Spleen (tissue), 11 donors: ENCODE data around the gene INO80D. TPM values are rescaled to one million over a fixed set of nuclear protein-coding genes. Genes with fewer than 3 reads are reported as not detected.

Source experiments
- DNase-seq: peaks from one replicate; pipeline ENCODE4 v3.0.0-alpha.2; 2020
- H3K27ac ChIP-seq, 8 donors: fragments of 200-600 bp; sonication (generic) in 7 of 8; 1 replicate in 4 of 8; 2 replicates in 4 of 8; pipeline versions ENCODE4 v1.5.0 to v1.8.0; 2016 to 2021; ENCODE audit warnings: inconsistent platforms in 4 of 8, mild to moderate bottlenecking in 4 of 8, moderate library complexity in 1 of 8
- H3K27me3 ChIP-seq, 7 donors: fragments of 200-600 bp; sonication (generic) in 6 of 7; replicated peaks in 1 of 7; 1 replicate in 4 of 7; 2 replicates in 3 of 7; pipeline versions ENCODE4 v1.5.0 to v1.8.0; 2016 to 2021; ENCODE audit warnings: inconsistent platforms in 3 of 7, mild to moderate bottlenecking in 1 of 7
- H3K36me3 ChIP-seq, 6 donors: fragments of 200-600 bp; sonication (generic) in 5 of 6; 1 replicate in 4 of 6; 2 replicates in 2 of 6; pipeline versions ENCODE4 v1.5.0 to v1.8.0; 2016 to 2021; ENCODE audit warnings: inconsistent platforms in 2 of 6
- H3K4me1 ChIP-seq, 6 donors: fragments of 200-600 bp; sonication (generic) in 5 of 6; 1 replicate in 3 of 6; 2 replicates in 3 of 6; pipeline versions ENCODE4 v1.5.0 to v1.8.0; 2016 to 2021; ENCODE audit warnings: inconsistent platforms in 3 of 6
- H3K4me3 ChIP-seq, 8 donors: fragments of 200-600 bp; sonication (generic) in 7 of 8; 1 replicate in 4 of 8; 2 replicates in 4 of 8; pipeline versions ENCODE4 v1.5.0 to v1.8.0; 2016 to 2021; ENCODE audit warnings: inconsistent platforms in 4 of 8, mild to moderate bottlenecking in 4 of 8, moderate library complexity in 2 of 8
- H3K9me3 ChIP-seq, 8 donors: fragments of 200-600 bp; sonication (generic) in 7 of 8; 1 replicate in 4 of 8; 2 replicates in 4 of 8; pipeline versions ENCODE4 v1.5.0 to v1.8.0; 2016 to 2021; ENCODE audit warnings: inconsistent platforms in 4 of 8
- POLR2A ChIP-seq, 3 donors: fragments of 450-650 bp; IDR thresholded peaks; one replicate each; pipeline ENCODE4 v1.5.1; 2017; ENCODE audit warnings: antibody characterized with exemption in 3 of 3, mild to moderate bottlenecking in 1 of 3
- POLR2AphosphoS5 ChIP-seq, 3 donors: sonication (generic); formaldehyde crosslinking; IDR thresholded peaks; one replicate each; pipeline ENCODE4 v1.5.1; 2017; ENCODE audit warnings: antibody characterized with exemption in 3 of 3
- WGBS, 5 donors: extraction: QIAGEN DNeasy Blood & Tissue Kit in 3 of 5; methylation state at CpG; one replicate each; pipeline versions ENCODE4 v1.1.5 to v1.1.7; 2013 to 2018; 5-methylcytosine and 5-hydroxymethylcytosine counted together
- intact Hi-C: fragments of 100-400 bp; cut with DNase I; formaldehyde crosslinking; loops from one replicate; pipeline ENCODE4 v1.15.0; 2023; ENCODE audit warnings: low total_unique reads
- polyA plus RNA-seq, 3 donors: library from polyadenylated mRNA; stranded (reverse); fragments of 200-250 nt; gene quantifications; one replicate each; pipeline ENCODE4 v1.2.1, GENCODE V29; 2013
- total RNA-seq, 7 donors: library from RNA; depleted of rRNA in 3 of 7; stranded (reverse); fragments of >200 nt in 3 of 7; fragmentation: NEBNext Ultra II Directional in 4 of 7; extraction: Animal tissue kit (Norgen Biotek cat#: 25700) in 4 of 7; gene quantifications; one replicate each; pipeline versions ENCODE4 v1.1.0 to v1.2.1, GENCODE V29; 2016 to 2021
- TF ChIP-seq, protein P1 (sequence below), 11 experiments: fragments of 200-600 bp in 7 of 11; fragments of 450-650 bp in 4 of 11; sonication (generic) in 4 of 11; IDR thresholded peaks in 8 of 11; conservative IDR thresholded peaks in 3 of 11; 1 replicate in 7 of 11; 2 replicates in 4 of 11; pipeline versions ENCODE4 v1.4.0 to v1.8.0; 2016 to 2021; ENCODE audit warnings: antibody characterized with exemption in 11 of 11, inconsistent platforms in 4 of 11, mild to moderate bottlenecking in 1 of 11
- donor health status: healthy with polysubstance abuse.
- donor health status: DM: no; HTN: no; CAD: no; lungs with moderate emphysema.
- donor health status: DM: no; HTN: no; CAD: no.
- donor health status: Bipolar disorder and iron deficiency.
- donor health status: healthy.
- donor health status: DM: no; HTN: no; CAD: no.
- donor health status: DM: yes; HTN: yes; CAD: no.

Gene INO80D
- total and polyA plus RNA-seq, 10 donors: 1.6 to 39.8 (median 29.1) TPM

GRCh38 chr2:206095536-206096332 is 9.8 kb upstream of the INO80D start:
- 28 to 48% (median 40%) methylated on average over 3 of the region's 3 CpGs for WGBS, 5 donors
- peaks cover 0 to 9% (median 0%) of the 10 kb centered on the region in 6 donors for H3K4me1 ChIP-seq
- no peak overlapping the region for H3K4me3 ChIP-seq
- H3K9me3 ChIP-seq: no peaks in the 10 kb centered on the region
- peaks cover 0 to 4% (median 0%) of the 10 kb centered on the region in 6 donors for H3K36me3 ChIP-seq
- no peak overlapping the region for H3K27ac ChIP-seq
- DNase-seq: no peak
- no peak for TF ChIP-seq POLR2AphosphoS5 (IDR thresholded peaks at IDR 0.05)
- TF ChIP-seq POLR2A (IDR thresholded peaks at IDR 0.05): no peak
- TF ChIP-seq, protein P1, sequence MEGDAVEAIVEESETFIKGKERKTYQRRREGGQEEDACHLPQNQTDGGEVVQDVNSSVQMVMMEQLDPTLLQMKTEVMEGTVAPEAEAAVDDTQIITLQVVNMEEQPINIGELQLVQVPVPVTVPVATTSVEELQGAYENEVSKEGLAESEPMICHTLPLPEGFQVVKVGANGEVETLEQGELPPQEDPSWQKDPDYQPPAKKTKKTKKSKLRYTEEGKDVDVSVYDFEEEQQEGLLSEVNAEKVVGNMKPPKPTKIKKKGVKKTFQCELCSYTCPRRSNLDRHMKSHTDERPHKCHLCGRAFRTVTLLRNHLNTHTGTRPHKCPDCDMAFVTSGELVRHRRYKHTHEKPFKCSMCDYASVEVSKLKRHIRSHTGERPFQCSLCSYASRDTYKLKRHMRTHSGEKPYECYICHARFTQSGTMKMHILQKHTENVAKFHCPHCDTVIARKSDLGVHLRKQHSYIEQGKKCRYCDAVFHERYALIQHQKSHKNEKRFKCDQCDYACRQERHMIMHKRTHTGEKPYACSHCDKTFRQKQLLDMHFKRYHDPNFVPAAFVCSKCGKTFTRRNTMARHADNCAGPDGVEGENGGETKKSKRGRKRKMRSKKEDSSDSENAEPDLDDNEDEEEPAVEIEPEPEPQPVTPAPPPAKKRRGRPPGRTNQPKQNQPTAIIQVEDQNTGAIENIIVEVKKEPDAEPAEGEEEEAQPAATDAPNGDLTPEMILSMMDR (IDR thresholded peaks at IDR 0.05 in 8 of 11, conservative IDR thresholded peaks at IDR 0.05 in 3 of 11): no peak
- intact Hi-C loops: no loop called here
- H3K27me3 ChIP-seq: no peaks in the 10 kb centered on the region

- Histone ChIP-seq H3K9me3 (no peaks in the 10 kb centered on the region), H3K4me1 (peaks cover 2 to 31% (median 16%) of the 10 kb centered on the region in 6 donors), H3K27ac (no peak overlapping the region), H3K27me3 (no peaks in the 10 kb centered on the region), H3K36me3 (peaks cover 0 to 18% (median 0%) of the 10 kb centered on the region in 6 donors), H3K4me3 (no peak overlapping the region)
- intact Hi-C loops: no loop called here
- TF ChIP-seq, protein P1 (IDR thresholded peaks at IDR 0.05 in 8 of 11, conservative IDR thresholded peaks at IDR 0.05 in 3 of 11): no peak
- TF ChIP-seq POLR2A (IDR thresholded peaks at IDR 0.05) (no peak), POLR2AphosphoS5 (IDR thresholded peaks at IDR 0.05) (no peak)
- DNase-seq: no peak
- WGBS, 5 donors: 84 to 91% (median 90%) methylated on average over 2 of the region's 2 CpGs
Observed at GRCh38 chr2:206092297-206092696, 6.3 kb upstream of the INO80D start.

DNA sequence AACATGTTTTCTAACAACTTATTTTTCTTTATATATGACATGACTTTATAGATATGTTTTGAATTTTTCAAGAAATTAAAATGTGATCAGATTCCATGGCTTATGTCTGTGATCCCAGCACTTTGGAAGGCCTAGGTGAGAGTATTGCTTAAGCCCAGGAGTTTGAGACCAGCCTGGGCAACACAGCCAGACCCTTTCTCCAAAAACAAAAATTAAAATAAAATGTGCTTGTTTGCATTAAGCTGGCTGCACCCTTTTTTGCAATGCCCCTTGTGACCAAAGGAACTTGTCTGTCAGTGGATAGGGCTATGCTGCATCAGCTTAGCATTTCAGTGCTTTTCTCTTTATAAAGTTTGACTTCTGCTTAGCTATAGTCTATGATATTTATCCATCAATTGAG is 2.3 kb upstream of the INO80D start:
- H3K4me1 ChIP-seq: peaks cover 9 to 48% (median 28%) of the 10 kb centered on the region in 6 donors
- DNase-seq: no peak
- no peaks in the 10 kb centered on the region for H3K9me3 ChIP-seq
- intact Hi-C loops: loop anchor here (10.0 kb wide), 1 partner anchor 67 kb away; the partner anchor contains the start of genes EEF1B2 and NDUFS1
- TF ChIP-seq POLR2A (IDR thresholded peaks at IDR 0.05) (no peak), POLR2AphosphoS5 (IDR thresholded peaks at IDR 0.05) (no peak)
- TF ChIP-seq, protein P1 (IDR thresholded peaks at IDR 0.05 in 8 of 11, conservative IDR thresholded peaks at IDR 0.05 in 3 of 11): no peak
- H3K27ac ChIP-seq: peak overlapping the region in 1 of 8 donors; percentile 7
- no peaks in the 10 kb centered on the region for H3K27me3 ChIP-seq
- peaks cover 0 to 18% (median 0%) of the 10 kb centered on the region in 6 donors for H3K36me3 ChIP-seq
- no peak overlapping the region for H3K4me3 ChIP-seq

DNA sequence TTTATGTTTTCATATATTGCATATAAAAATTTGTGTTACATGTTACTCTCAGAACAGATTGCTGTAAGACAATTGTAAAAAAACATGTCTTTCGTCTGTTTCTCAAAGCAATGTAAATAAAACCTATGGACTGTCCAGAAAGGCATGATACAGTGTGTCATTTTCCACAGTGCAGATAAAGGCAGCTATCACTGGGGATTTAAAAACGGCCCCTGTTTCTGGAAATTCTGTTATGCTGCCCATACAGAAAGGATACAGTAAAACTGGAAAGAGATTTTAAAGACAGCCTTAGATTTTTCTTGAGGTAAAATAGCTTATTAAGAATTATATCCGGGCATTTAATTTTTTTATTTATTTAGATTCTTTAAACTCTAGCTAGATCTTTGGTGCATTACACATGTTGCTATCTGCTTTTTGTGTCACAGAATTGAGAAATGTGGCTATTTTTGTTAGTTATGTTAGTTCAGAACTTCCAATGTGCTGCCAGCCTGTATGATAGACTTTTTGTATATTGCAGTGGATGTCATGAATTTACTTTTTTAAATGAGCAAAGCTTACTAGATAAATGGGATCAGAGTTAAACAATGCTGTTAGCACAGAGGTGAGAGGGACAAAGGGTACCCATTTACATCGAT is 859 bp upstream of the INO80D start:
- peaks cover 0 to 18% (median 0%) of the 10 kb centered on the region in 6 donors for H3K36me3 ChIP-seq
- peaks cover 13 to 62% (median 37%) of the 10 kb centered on the region in 6 donors for H3K4me1 ChIP-seq
- intact Hi-C loops: loop anchor here (10.0 kb wide), 1 partner anchor 68 kb away; the partner anchor contains the start of genes EEF1B2 and NDUFS1
- DNase-seq: no peak
- no peak for TF ChIP-seq POLR2A (IDR thresholded peaks at IDR 0.05)
- TF ChIP-seq POLR2AphosphoS5 (IDR thresholded peaks at IDR 0.05): no peak
- TF ChIP-seq, protein P1 (IDR thresholded peaks at IDR 0.05 in 8 of 11, conservative IDR thresholded peaks at IDR 0.05 in 3 of 11): no peak
- H3K9me3 ChIP-seq: no peaks in the 10 kb centered on the region
- peak overlapping the region; percentile 15 to 80 (median 64) for H3K4me3 ChIP-seq
- WGBS, 5 donors: 3 to 8% (median 4%) methylated on average over 4 of the region's 4 CpGs
- no peaks in the 10 kb centered on the region for H3K27me3 ChIP-seq
- peak overlapping the region; percentile 95 to 99 (median 98) for H3K27ac ChIP-seq
